Measurements from ENCODE around the gene CSK. TPM values are rescaled to one million over a fixed set of nuclear protein-coding genes. Genes with fewer than 3 reads are reported as not detected.

The CSK gene
- total and polyA plus RNA-seq, 4 donors: 6.9 to 41.7 (median 24.1) TPM

DNA sequence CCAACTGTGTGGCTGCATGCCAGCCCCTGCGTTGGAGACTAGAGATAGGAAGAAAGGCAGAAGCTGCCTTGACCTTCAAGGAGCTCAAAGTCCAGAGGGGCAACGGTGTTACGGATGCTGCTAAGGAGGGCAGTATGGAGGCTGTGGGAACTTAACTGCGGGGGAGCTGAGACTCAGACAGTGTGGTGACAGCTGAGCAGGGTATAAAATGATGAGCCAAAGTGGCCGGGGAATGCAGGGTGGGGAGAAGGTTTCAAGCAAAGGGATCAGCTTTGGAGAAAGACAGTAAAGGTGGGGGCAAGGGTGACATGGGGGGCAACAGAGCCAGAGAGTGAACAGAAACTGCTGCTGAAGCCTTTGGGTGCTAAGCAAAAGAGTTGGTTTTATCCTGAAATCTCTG lies 39.5 kb upstream of the CSK start:
- WGBS: 79% methylated on average over 5 of the region's 5 CpGs
- H3K9me3 ChIP-seq (ENCODE audit: control insufficient read depth in 4 of 4, low read length in 3 of 4): no peaks in the 10 kb centered on the region
- no peaks in the 10 kb centered on the region for H3K36me3 ChIP-seq (ENCODE audit: control insufficient read depth in 4 of 4, insufficient read depth in 3 of 4, low read depth in 1 of 4, low read length in 3 of 4)
- no peaks in the 10 kb centered on the region for H3K27me3 ChIP-seq (ENCODE audit: control insufficient read depth in 4 of 4, insufficient read depth in 4 of 4, low read length in 3 of 4)
- no peak for DNase-seq (ENCODE audit: low spot score)
- no peak overlapping the region for H3K4me3 ChIP-seq (ENCODE audit: low read depth in 1 of 3, low read length in 3 of 3)
- H3K9ac ChIP-seq (ENCODE audit: low read depth in 1 of 2, low read length in 2 of 2): no peak overlapping the region
- TF ChIP-seq TAF1 (conservative IDR thresholded peaks at IDR 0.05): no peak
- no peak overlapping the region for H3K27ac ChIP-seq (ENCODE audit: low read depth in 1 of 2, low read length in 2 of 2)
- H3K4me1 ChIP-seq (ENCODE audit: control insufficient read depth in 4 of 4, insufficient read depth in 4 of 4, low read length in 3 of 4): no peaks in the 10 kb centered on the region

DNA sequence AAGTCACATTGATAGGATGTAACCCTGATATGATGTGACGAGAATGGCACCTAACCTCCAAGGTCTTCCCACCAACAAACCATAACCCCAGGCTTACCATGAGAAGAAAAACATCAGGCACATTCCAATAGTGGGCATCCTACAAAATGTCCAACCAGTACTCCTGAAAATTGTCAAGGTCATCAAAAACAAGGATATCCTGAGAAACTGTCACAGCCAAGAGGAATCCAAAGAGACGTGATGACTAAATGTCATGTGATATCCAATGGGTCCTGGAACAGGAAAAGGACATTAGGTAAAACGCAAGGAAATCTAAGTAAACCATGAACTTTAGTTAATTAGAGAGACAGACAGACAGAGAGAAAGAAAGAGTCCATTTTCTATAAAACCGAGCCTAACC lies 35.5 kb upstream of the CSK start:
- Histone ChIP-seq H3K36me3 (ENCODE audit: control insufficient read depth in 4 of 4, insufficient read depth in 3 of 4, low read depth in 1 of 4, low read length in 3 of 4) (no peaks in the 10 kb centered on the region), H3K4me1 (ENCODE audit: control insufficient read depth in 4 of 4, insufficient read depth in 4 of 4, low read length in 3 of 4) (peaks cover 6 to 34% (median 25%) of the 10 kb centered on the region in 4 donors), H3K9ac (ENCODE audit: low read depth in 1 of 2, low read length in 2 of 2) (no peak overlapping the region), H3K27ac (ENCODE audit: low read depth in 1 of 2, low read length in 2 of 2) (no peak overlapping the region), H3K4me3 (ENCODE audit: low read depth in 1 of 3, low read length in 3 of 3) (no peak overlapping the region), H3K27me3 (ENCODE audit: control insufficient read depth in 4 of 4, insufficient read depth in 4 of 4, low read length in 3 of 4) (no peaks in the 10 kb centered on the region), H3K9me3 (ENCODE audit: control insufficient read depth in 4 of 4, low read length in 3 of 4) (no peaks in the 10 kb centered on the region)
- WGBS: 86% methylated on average over 4 of the region's 4 CpGs
- DNase-seq (ENCODE audit: low spot score): no peak
- TF ChIP-seq HNF4A (conservative IDR thresholded peaks at IDR 0.05): no peak
- no peak for TF ChIP-seq TAF1 (conservative IDR thresholded peaks at IDR 0.05)
- TF ChIP-seq FOXA1 (IDR thresholded peaks at IDR 0.05): no peak
- TF ChIP-seq NR2F2 (IDR thresholded peaks at IDR 0.05): no peak
- no peak for TF ChIP-seq EGR1 (IDR thresholded peaks at IDR 0.05; ENCODE audit: low read depth in 2 of 2)
- TF ChIP-seq, protein P1, sequence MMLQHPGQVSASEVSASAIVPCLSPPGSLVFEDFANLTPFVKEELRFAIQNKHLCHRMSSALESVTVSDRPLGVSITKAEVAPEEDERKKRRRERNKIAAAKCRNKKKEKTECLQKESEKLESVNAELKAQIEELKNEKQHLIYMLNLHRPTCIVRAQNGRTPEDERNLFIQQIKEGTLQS (IDR thresholded peaks at IDR 0.05): no peak
- TF ChIP-seq, protein P2, sequence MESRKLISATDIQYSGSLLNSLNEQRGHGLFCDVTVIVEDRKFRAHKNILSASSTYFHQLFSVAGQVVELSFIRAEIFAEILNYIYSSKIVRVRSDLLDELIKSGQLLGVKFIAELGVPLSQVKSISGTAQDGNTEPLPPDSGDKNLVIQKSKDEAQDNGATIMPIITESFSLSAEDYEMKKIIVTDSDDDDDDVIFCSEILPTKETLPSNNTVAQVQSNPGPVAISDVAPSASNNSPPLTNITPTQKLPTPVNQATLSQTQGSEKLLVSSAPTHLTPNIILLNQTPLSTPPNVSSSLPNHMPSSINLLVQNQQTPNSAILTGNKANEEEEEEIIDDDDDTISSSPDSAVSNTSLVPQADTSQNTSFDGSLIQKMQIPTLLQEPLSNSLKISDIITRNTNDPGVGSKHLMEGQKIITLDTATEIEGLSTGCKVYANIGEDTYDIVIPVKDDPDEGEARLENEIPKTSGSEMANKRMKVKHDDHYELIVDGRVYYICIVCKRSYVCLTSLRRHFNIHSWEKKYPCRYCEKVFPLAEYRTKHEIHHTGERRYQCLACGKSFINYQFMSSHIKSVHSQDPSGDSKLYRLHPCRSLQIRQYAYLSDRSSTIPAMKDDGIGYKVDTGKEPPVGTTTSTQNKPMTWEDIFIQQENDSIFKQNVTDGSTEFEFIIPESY (IDR thresholded peaks at IDR 0.05): no peak
- TF ChIP-seq HNF4G (IDR thresholded peaks at IDR 0.05): no peak
- no peak for TF ChIP-seq RXRA (IDR thresholded peaks at IDR 0.05)

DNA sequence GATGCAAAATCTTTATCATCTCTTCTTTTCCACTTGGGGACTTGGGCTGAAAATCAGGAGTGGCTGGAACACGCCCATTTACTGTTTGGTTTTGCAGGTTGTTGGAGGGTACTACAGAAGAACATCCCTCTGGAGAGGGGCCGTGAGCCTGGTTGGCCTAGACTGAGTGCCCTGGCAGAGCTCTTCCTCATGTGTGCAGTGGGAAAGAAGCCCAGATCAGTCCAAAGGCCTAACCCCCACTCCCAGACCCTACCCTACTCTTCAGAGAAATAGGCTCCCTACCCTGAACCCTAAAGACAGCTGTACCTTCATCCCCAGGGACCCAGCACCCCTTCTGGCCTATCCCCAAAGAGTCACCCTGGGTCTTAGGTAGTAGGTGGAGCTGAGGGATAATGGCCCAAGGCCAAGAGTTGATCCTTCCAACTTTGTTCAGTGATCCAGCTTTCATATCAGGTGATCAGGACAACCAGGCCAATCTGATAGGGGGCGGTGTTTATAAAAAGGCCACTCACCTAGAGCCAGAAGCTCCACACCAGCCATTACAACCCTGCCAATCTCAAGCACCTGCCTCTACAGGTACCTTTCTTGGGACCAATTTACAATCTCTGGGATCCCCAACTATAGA lies 33.4 kb upstream of the CSK start, which contains the start of gene CYP1A2:
Gene CYP1A2 (plus strand): TSS at position 524 of the 625 bp plus-strand sequence. CDS start 894 bp downstream, outside the sequence.
- Histone ChIP-seq H3K4me1 (ENCODE audit: control insufficient read depth in 4 of 4, insufficient read depth in 4 of 4, low read length in 3 of 4) (peaks cover 6 to 43% (median 30%) of the 10 kb centered on the region in 4 donors), H3K9ac (ENCODE audit: low read depth in 1 of 2, low read length in 2 of 2) (no peak within 1 kb of the TSS), H3K27ac (ENCODE audit: low read depth in 1 of 2, low read length in 2 of 2) (peak within 1 kb of the TSS in 1 of 2 donors; percentile 23), H3K4me3 (ENCODE audit: low read depth in 1 of 3, low read length in 3 of 3) (peak within 1 kb of the TSS in 1 of 3 donors; percentile 41), H3K27me3 (ENCODE audit: control insufficient read depth in 4 of 4, insufficient read depth in 4 of 4, low read length in 3 of 4) (no peaks in the 10 kb centered on the region), H3K36me3 (ENCODE audit: control insufficient read depth in 4 of 4, insufficient read depth in 3 of 4, low read depth in 1 of 4, low read length in 3 of 4) (peaks cover 0 to 2% (median 0%) of the 10 kb centered on the region in 4 donors), H3K9me3 (ENCODE audit: control insufficient read depth in 4 of 4, low read length in 3 of 4) (no peaks in the 10 kb centered on the region)
- DNase-seq (ENCODE audit: low spot score): no peak
- 42% methylated on average over 3 of the region's 3 CpGs for WGBS
- TF ChIP-seq GABPA (IDR thresholded peaks at IDR 0.05 in 1 of 2, conservative IDR thresholded peaks at IDR 0.05 in 1 of 2): no peak
- TF ChIP-seq NR2F2 (IDR thresholded peaks at IDR 0.05): no peak
- peak; percentile 42 to 63 for TF ChIP-seq HNF4A (conservative IDR thresholded peaks at IDR 0.05)
- TF ChIP-seq FOXA2 (IDR thresholded peaks at IDR 0.05): no peak
- TF ChIP-seq, protein P3, sequence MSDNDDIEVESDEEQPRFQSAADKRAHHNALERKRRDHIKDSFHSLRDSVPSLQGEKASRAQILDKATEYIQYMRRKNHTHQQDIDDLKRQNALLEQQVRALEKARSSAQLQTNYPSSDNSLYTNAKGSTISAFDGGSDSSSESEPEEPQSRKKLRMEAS (IDR thresholded peaks at IDR 0.05): peak; percentile 21
- no peak for TF ChIP-seq HNF4G (IDR thresholded peaks at IDR 0.05)
- TF ChIP-seq, protein P1 (IDR thresholded peaks at IDR 0.05): no peak
- TF ChIP-seq JUND (IDR thresholded peaks at IDR 0.05): no peak
- peak in 1 of 2 donors; percentile 16 for TF ChIP-seq RAD21 (IDR thresholded peaks at IDR 0.05)
- TF ChIP-seq EGR1 (IDR thresholded peaks at IDR 0.05; ENCODE audit: low read depth in 2 of 2): no peak
- peak; percentile 42 for TF ChIP-seq SP1 (IDR thresholded peaks at IDR 0.05)
- TF ChIP-seq, protein P4, sequence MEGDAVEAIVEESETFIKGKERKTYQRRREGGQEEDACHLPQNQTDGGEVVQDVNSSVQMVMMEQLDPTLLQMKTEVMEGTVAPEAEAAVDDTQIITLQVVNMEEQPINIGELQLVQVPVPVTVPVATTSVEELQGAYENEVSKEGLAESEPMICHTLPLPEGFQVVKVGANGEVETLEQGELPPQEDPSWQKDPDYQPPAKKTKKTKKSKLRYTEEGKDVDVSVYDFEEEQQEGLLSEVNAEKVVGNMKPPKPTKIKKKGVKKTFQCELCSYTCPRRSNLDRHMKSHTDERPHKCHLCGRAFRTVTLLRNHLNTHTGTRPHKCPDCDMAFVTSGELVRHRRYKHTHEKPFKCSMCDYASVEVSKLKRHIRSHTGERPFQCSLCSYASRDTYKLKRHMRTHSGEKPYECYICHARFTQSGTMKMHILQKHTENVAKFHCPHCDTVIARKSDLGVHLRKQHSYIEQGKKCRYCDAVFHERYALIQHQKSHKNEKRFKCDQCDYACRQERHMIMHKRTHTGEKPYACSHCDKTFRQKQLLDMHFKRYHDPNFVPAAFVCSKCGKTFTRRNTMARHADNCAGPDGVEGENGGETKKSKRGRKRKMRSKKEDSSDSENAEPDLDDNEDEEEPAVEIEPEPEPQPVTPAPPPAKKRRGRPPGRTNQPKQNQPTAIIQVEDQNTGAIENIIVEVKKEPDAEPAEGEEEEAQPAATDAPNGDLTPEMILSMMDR (IDR thresholded peaks at IDR 0.05; ENCODE audit: low read depth, low read length, missing input control): no peak
- peak; percentile 53 to 65 for TF ChIP-seq RXRA (IDR thresholded peaks at IDR 0.05)
- no peak for TF ChIP-seq FOXA1 (IDR thresholded peaks at IDR 0.05)
- peak; percentile 39 for TF ChIP-seq YY1 (IDR thresholded peaks at IDR 0.05)
- TF ChIP-seq, protein P5, sequence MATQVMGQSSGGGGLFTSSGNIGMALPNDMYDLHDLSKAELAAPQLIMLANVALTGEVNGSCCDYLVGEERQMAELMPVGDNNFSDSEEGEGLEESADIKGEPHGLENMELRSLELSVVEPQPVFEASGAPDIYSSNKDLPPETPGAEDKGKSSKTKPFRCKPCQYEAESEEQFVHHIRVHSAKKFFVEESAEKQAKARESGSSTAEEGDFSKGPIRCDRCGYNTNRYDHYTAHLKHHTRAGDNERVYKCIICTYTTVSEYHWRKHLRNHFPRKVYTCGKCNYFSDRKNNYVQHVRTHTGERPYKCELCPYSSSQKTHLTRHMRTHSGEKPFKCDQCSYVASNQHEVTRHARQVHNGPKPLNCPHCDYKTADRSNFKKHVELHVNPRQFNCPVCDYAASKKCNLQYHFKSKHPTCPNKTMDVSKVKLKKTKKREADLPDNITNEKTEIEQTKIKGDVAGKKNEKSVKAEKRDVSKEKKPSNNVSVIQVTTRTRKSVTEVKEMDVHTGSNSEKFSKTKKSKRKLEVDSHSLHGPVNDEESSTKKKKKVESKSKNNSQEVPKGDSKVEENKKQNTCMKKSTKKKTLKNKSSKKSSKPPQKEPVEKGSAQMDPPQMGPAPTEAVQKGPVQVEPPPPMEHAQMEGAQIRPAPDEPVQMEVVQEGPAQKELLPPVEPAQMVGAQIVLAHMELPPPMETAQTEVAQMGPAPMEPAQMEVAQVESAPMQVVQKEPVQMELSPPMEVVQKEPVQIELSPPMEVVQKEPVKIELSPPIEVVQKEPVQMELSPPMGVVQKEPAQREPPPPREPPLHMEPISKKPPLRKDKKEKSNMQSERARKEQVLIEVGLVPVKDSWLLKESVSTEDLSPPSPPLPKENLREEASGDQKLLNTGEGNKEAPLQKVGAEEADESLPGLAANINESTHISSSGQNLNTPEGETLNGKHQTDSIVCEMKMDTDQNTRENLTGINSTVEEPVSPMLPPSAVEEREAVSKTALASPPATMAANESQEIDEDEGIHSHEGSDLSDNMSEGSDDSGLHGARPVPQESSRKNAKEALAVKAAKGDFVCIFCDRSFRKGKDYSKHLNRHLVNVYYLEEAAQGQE (IDR thresholded peaks at IDR 0.05): peak; percentile 24
- no peak for TF ChIP-seq TAF1 (conservative IDR thresholded peaks at IDR 0.05)
